Ishikawa (cell line): ENCODE data around the gene PLXNB2.

Experiments
- CEBPB ChIP-seq: IDR thresholded peaks from 2 replicates; pipeline ENCODE4 v1.6.1; 2012
- CREB1 ChIP-seq: IDR thresholded peaks from 2 replicates; pipeline ENCODE4 v1.6.1; 2012; ENCODE audit warnings: low read depth
- EGR1 ChIP-seq: IDR thresholded peaks from 2 replicates; pipeline ENCODE4 v1.6.1; 2012
- EP300 ChIP-seq: IDR thresholded peaks from 2 replicates; pipeline ENCODE4 v1.6.1; 2012; ENCODE audit warnings: borderline replicate concordance
- FOXM1 ChIP-seq: IDR thresholded peaks from 2 replicates; pipeline ENCODE4 v1.6.1; 2012; ENCODE audit warnings: low read depth, borderline replicate concordance
- NFIC ChIP-seq: IDR thresholded peaks from 2 replicates; pipeline ENCODE4 v1.6.1; 2012
- RAD21 ChIP-seq: IDR thresholded peaks from 2 replicates; pipeline ENCODE4 v1.6.1; 2012; ENCODE audit warnings: low read depth
- REST ChIP-seq: IDR thresholded peaks from 2 replicates; pipeline ENCODE4 v1.6.1; 2012; ENCODE audit warnings: low read depth, mild to moderate bottlenecking
- TAF1 ChIP-seq: IDR thresholded peaks from 2 replicates; pipeline ENCODE4 v1.6.1; 2012; ENCODE audit warnings: low read depth, mild to moderate bottlenecking
- TCF12 ChIP-seq: IDR thresholded peaks from 2 replicates; pipeline ENCODE4 v1.6.1; 2012; ENCODE audit warnings: low read depth
- TEAD4 ChIP-seq: IDR thresholded peaks from 2 replicates; pipeline ENCODE4 v1.6.1; 2012
- USF1 ChIP-seq: IDR thresholded peaks from 2 replicates; pipeline ENCODE4 v1.6.1; 2012
- YY1 ChIP-seq: IDR thresholded peaks from 2 replicates; pipeline ENCODE4 v1.6.1; 2012; ENCODE audit warnings: low read depth
- ZBTB7A ChIP-seq: IDR thresholded peaks from 2 replicates; pipeline ENCODE4 v1.6.1; 2012; ENCODE audit warnings: low read depth
- TF ChIP-seq, protein P1 (sequence below): IDR thresholded peaks from 2 replicates; pipeline ENCODE4 v1.6.1; 2012

The PLXNB2 gene

GRCh38 chr22:50227579-50228215 lies 79.7 kb downstream of the PLXNB2 start:
- no peak for TF ChIP-seq TAF1
- TF ChIP-seq TEAD4: no peak
- no peak for TF ChIP-seq TCF12
- TF ChIP-seq EP300: no peak
- TF ChIP-seq RAD21: no peak
- TF ChIP-seq REST: no peak
- no peak for TF ChIP-seq EGR1
- no peak for TF ChIP-seq YY1
- no peak for TF ChIP-seq CEBPB
- TF ChIP-seq NFIC: no peak
- no peak for TF ChIP-seq USF1

DNA sequence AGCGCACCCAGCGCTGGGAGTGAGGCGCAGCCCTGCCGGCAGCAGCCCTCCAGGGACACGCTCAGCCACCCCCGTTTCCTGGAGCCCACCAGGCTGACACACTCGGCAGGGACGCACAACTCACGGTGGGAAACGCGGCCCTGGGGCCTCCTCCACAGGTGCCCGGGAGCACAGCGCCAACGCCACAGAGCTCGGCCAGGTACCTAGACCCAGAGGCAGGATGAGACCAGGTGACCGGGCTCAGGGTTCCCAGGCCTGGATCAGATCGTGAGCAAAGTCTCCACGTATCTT lies 80.6 kb downstream of the PLXNB2 start:
- TF ChIP-seq ZBTB7A (no peak), TEAD4 (no peak), TCF12 (no peak), YY1 (no peak), CEBPB (no peak), USF1 (no peak), EGR1 (no peak), REST (no peak), TAF1 (no peak), CREB1 (no peak), NFIC (no peak), RAD21 (no peak), FOXM1 (no peak), EP300 (no peak)
- TF ChIP-seq, protein P1, sequence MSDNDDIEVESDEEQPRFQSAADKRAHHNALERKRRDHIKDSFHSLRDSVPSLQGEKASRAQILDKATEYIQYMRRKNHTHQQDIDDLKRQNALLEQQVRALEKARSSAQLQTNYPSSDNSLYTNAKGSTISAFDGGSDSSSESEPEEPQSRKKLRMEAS: no peak

GRCh38 chr22:50226063-50226874 lies 81.2 kb downstream of the PLXNB2 start:
- TF ChIP-seq NFIC (no peak), FOXM1 (no peak), YY1 (no peak), ZBTB7A (no peak), TEAD4 (no peak), REST (no peak), RAD21 (no peak), TAF1 (no peak)
- TF ChIP-seq, protein P1: no peak

- TF ChIP-seq FOXM1 (no peak), USF1 (no peak), EGR1 (no peak), REST (no peak), YY1 (no peak), ZBTB7A (no peak; the same call in 1 of the 2 replicates), EP300 (no peak), TEAD4 (no peak), CEBPB (no peak), TCF12 (no peak), NFIC (no peak), CREB1 (no peak), TAF1 (no peak), RAD21 (no peak)
- TF ChIP-seq, protein P1: no peak
These were observed 82.1 kb downstream of the PLXNB2 start for GRCh38 chr22:50225200-50225969.
